Stromal cell of bone marrow (primary cell): Measurements from ENCODE around the gene HOXD9.

Source experiments
- DNase-seq: peaks from one replicate; pipeline ENCODE4 v3.0.0-alpha.2; 2012; ENCODE audit warnings: low read depth

HOXD9 gene

DNA sequence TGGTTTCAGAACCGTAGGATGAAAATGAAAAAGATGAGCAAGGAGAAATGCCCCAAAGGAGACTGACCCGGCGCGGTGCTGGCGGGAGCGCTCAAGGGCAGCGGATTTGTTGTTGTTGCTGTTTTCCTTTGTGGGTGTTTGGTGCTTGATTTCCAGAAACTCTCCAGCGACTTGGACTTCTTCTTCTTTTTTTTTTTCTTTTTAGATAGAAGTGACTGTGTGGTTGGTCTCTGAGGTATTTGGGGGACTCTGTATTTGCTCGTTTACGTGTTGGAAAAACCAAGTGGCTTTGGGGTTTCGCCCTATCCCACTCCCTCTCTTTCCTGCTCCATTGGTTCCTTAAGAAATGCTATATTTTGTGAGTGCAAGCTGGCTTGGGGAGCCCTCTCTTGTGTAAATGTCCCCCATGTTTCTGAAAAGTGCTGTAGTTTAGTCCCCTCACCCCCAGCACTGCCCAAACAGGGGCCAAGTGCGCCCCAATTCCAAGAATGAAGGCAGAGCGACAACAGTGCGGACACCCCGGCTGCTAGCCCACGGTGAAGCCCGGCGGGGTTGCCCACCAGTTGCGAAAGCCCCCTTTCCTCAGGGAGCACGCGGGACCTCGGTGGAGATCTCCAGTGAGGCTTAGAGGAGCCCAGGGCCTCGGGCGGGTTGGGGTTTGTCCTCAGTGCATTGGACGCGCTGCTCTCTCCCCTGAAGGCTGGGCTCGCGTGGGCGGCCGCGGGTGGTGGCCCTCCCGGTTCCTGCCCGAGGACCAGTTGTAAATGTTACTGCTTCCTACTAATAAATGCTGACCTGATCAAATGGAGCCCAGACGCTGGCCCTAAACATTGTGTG is 1.8 kb downstream of the HOXD9 start:
- DNase-seq, result no peak

DNA sequence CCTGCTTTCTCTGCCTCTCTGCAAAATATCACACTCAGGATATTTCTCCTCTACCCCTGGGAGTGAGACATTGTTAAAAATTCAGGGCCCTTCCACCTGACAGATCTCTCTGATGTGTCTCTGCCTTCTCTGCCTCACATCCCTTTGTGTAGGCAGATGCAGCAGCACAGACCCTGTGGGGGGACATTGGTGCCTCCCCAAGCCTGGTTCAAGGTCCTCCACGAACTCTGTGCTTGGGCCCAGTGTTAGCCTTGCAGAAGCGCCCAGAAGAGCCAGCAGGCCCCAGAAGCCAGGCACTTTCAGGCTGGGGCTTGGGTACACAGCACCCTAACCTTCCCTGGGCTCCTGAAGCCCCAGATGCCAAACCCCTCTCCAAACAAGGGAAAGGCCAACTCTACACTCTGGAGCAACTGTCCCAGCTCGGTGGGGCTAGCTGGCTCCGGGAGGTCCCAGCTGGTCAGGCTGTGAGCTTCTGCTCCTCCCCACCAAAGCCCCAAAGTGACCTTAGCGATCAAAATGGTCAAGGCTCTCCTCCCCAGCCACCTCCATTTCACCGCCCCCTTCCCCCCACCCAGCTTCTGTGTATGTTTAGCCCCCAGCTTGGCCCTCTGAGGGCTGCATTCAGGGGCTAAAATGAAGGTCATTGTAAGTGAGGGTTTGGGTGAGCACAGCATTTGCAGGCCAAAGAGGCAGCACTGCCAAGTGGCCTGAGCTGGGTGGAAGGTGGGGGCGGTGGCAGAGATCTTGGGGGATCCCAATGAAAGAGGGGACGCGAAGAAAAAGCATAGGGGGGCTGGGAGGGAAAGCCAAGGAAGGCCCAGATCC is 2.6 kb downstream of the HOXD9 start:
- DNase-seq, result no peak

DNA sequence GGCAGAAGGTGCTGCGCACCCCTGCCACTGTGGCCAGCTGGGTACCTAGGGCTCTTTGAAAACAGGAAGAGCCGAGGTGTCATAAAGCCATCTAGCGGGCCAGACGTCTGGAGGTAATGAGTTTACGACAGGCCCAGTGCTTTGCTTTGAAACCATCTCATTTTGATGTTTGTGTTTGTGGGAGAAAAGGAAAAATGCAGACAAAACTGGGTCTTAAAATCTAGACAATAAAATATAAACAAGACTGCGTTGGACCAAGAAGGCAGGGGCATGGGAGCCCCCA is 3.2 kb downstream of the HOXD9 start:
- DNase-seq, result no peak

DNA sequence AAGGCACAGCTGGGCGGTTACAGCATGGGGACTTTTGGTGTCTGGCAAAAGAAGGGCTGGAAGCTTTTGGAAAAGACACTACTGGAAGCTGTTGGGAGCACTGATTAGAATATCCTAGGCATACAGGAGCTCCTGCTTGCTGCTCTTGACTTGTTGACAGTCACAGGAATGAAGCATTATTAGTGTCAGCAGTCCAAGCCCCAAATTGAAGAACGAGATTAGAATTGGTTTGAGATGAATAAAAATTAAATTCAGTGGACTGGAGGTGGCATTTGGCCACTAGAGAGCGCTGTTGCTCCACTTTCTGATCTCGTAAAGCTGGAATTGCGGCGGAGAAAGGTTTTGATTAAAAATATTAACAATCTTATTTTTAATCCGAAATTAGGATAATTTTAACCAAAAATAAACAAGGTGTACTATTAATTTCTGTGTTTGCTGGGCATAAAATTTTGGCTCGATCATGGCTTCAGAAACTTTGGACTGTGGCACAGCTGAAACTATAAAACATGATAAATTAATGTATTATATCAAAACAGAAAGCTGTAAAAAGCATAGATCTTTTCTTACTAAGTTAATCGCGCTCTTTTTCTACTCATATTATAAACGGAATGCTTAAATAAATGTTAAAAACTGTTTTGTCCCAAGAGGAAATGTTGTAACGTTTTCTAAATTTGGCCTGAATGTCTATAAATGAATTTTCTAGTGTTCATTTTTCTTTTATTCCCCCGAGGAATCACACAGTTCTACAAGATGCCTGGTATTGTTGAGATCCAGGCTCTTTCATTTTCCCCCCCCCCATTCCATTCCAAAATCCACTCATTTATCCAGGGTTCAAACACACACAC is 4.6 kb downstream of the HOXD9 start:
- DNase-seq, result no peak

DNA sequence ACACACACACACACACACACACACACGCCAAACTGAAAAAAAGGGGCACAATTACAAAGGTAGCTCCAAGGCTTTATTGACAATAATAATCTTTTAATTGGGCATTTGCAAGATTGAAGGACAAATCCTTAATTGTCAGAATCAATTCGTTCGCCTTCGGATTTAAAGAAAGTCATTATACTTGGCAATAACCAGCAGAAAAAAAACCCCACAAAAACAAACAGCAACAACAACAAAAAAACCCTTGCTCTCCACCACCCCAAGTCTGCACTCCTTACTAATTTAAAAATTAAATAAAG is 5.2 kb downstream of the HOXD9 start:
- no peak for DNase-seq

DNA sequence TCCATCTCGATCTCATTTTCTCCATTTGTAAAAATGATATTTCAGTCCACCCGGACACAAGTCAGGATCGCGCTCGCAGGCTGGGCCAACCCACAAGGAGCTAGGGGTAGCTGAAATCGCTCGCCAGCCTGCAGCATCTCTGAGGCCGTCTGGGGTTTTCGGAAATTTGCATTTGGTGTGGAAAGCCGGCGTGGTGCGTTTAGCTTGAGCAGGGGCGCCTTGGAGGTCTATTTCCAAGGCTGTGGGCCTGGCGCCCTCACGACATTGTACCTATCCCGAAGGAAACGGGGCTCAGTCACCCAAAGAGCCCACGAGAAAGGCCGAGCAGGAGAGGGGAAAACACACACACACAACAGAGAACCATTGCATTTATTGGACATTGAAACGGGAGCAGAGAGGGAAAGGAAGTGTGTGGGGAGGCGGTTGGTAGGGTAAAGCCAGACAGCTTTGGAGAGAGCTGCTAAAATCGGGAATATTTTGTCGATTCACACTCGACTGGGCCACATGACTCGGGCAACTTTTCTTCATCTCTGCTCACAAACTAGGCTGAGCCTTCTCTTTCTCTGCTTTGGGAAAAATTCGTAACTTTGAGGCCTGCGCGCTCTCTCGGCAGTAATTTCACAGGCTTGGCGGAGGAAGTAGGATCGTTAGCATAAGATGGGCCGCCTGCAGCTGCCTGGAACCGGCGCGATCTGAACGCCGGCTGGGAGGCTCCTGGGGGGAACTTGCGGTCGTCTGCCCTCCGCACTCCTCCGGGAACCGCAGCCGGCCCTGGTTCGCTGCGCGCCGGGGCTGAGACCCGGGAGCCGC is 5.9 kb downstream of the HOXD9 start:
- no peak for DNase-seq

DNA sequence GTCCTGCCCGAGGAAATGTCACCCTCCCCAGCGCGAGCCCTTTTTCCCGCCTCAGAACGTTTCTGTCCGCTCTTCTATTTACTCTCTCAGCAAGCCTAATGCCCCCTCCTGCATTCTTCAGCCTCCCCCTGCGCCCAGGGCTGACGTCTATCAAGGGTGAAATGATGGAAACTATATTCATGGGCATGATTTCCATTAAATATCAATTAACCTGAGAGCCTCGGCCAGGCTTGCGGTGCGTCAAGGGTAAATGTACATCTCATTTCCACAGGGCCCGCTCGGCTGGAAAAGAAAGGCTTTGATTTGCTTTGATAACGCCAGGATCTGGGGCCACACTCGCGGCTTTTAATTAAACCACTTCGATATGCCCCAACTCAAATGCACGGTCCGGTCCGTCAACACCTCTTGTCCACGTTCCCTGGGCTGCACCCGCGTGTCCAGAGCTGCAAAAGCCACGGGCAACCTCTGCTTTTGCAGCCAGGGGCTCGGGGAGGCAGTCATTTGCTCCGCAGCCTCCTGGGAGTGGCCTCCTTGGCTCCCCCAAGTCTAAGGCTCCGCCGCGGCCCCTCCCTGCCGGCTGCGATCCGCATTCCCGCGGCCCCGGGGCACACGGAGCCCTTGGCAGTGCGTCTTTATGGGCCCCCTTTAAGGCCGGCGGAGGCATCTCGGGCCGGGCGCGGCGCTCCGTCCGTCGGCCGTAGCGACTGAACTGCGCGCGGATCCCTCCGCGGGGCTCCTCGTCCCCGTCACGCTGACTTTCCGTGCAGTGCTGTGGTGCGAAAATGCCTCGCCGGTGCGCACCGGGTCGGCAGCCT is 6.7 kb downstream of the HOXD9 start, which contains the start of gene HOXD8:
Gene HOXD8, plus strand, starts transcription at position 724 of the 815 bp plus-strand sequence. CDS start 662 bp downstream, outside the sequence.
- peak; percentile 73 for DNase-seq

DNA sequence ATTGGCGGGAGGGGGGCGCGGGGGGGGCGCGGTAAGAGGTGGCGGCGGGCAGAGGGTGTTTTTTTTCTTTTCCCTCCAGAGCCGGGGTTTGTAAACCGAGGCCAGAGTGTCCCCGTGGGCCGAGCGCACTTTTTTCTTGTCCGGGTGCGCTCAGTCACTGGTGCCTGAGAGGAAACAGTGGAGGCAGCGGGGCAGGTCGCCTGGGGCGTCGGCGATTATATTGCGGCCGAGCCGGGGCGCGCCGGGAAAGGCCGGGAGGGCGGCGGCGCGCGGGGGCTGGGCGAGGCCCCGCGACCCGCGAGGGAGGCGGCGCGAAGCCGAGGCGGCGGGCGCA is 7.3 kb downstream of the HOXD9 start:
- no peak for DNase-seq

DNA sequence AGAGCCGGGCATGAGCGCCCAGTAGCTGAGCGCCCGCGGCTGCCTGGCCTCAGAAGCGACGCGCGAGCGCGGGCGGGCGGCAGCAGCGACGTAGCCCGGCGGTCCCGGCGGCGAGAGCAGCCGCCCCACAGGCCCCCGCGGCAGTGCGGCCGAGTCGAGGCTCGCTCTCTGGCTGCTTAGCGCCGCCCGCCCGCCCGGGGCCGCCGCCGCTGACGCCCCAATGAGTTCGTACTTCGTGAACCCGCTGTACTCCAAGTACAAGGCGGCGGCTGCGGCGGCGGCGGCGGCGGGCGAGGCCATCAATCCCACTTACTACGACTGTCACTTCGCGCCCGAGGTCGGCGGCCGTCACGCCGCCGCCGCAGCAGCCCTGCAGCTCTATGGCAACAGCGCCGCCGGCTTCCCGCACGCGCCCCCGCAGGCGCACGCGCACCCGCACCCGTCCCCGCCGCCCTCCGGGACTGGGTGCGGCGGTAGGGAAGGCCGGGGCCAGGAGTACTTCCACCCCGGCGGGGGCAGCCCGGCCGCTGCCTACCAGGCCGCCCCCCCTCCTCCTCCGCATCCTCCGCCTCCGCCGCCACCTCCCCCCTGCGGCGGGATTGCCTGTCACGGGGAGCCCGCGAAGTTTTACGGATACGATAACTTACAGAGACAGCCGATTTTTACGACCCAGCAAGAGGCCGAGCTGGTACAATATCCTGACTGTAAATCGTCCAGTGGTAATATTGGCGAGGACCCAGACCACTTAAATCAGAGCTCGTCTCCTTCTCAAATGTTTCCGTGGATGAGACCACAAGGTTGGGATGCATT is 7.8 kb downstream of the HOXD9 start:
- DNase-seq, result no peak

DNA sequence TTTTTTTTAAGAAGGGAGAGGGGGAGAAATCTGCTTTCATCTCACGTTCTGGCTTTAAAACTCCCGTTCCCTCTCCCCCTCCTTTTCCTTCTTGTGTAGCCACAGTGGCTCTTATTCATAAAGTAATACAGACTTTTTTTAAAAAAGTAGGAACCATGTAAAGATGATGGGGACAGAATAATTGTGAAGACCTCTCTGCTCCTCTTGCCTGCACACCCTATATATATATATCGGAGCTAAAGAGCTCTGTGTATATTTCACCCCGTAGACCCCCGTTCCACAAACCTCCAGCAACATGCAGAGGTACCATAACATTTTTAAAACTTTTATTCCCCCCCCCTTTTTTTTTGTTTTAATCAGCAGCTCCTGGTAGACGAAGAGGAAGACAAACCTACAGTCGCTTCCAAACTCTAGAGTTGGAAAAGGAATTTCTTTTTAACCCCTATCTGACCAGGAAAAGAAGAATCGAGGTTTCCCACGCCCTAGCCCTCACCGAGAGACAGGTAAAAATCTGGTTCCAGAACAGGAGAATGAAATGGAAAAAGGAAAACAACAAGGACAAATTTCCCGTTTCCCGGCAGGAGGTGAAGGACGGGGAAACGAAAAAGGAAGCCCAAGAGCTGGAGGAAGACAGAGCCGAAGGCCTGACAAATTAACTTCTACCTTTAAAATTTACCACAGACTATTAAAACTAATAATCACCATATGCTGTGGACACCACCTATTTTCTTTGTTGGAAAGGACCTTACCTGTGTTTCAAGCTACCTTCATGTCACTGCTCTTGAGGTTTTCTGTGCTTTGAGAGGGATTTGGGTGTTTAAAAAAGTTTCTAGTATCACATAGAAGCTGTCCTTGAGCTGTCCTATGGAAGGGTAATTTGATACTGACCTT is 8.7 kb downstream of the HOXD9 start:
- DNase-seq, result no peak

DNA sequence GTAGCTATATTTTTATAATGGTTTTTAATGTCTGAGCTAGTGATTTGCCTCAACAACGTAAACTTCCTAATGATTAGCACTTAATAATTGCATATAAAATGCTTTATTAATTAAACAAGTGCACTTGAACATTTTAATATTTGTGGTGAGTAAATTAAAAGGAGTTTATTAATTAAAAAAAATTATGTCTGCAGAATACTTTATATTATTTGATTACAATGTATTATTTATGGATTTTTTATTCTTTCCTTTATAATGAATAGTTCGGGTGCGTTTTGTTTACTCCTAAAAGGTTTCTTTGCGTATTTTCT is 9.3 kb downstream of the HOXD9 start:
- no peak for DNase-seq

DNA sequence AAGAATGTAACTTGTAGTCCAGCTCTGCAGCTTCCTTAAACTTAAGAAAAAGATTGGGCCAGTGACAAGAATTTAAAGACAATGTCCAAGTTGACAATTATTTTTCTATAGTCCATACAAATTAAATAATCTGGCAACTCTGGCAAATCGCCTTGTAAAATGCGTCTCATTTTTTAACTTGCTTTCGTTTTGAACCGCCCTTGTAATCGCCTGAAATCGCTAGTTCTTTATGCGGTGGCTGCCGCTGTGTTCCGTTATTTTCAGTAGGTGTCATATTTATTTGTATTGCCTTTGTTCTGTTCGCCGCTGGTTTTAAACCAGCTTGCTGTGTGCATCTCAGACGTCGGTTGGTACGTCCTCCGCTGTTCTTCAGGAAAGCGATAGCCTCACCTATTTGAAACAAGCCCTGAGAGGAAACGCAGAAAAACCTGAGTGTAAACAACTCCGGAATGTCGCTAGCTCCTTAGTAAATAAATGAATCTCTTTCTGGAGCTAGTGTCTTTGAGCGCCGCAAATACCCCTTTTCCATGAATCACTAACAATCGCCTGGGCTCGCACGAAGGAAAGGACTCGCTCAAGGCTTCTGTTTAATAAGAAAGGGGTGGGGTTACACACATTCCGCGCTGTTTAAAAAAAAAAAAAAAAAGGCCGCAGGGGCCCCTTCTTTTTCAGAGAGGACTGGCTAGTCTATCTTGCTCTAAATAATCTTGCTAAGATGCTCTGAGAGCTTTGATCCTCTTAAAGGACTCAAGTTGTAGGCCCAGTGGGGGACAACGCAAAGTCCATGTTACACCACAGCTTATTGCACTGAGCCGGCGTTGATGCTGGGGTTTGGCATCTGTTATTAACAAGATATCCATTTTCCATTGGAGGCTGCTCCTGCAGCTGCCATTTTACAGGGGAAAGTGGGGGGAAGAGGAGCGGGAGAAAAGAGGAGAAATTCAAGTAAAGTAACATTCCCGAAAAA is 10.0 kb downstream of the HOXD9 start:
- DNase-seq, result no peak

DNA sequence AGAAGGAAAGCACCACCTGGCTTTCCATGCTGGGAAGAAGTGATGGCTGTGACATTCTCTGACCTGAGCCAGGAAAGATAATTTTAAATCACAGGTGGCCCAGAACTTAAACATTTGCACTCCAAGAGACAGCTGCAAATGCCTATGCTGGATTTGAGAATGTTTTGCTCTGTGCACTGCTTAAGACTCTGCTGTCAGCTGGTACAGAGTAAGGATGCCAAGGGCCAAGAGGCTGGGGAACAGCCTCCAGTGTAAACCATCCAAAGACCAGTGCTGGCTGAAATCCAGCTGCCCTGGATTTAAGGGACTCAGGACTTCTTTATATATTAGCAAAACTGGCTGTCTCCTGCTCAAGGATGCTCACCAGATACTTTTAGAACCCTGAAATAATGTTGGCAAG is 10.9 kb downstream of the HOXD9 start:
- DNase-seq, result no peak

DNA sequence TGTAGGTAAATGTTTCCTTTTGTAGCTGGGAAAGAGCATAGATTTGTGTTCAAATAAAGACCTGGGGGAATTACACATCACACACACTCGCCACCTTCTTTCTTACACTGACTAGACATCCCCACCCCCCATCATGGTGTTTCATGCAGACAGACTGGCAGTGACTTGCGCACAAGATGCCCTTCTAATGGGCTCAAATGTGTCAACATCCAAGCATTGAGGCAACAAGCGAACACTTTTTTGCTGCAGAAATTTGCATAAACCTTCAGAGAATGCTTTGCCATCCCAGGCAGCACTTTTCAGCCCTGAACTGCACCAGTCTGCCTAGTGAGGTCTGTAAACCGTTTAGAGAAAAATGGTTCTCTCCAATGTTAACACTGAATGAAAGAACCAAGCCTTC is 11.5 kb downstream of the HOXD9 start:
- DNase-seq, result no peak

DNA sequence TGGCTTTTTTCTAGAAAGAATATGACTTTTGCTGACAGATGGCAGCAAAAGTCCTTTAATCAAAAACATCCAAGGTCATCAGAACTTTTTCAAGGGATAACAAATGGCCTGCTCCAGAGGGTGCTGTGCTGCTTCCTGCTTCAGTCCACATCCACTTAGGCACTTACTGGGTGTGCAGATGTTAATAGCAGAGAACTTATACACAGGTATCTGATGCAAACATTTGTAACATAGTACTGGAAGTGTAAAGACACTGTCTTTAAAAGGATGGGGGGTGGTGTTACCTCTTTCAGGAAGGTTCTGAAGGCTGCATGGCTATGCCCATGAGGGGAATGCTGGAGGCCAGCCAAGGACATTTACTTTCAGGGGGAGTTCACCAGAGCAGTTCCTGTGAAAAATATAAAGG is 12.5 kb downstream of the HOXD9 start:
- DNase-seq, result no peak

DNA sequence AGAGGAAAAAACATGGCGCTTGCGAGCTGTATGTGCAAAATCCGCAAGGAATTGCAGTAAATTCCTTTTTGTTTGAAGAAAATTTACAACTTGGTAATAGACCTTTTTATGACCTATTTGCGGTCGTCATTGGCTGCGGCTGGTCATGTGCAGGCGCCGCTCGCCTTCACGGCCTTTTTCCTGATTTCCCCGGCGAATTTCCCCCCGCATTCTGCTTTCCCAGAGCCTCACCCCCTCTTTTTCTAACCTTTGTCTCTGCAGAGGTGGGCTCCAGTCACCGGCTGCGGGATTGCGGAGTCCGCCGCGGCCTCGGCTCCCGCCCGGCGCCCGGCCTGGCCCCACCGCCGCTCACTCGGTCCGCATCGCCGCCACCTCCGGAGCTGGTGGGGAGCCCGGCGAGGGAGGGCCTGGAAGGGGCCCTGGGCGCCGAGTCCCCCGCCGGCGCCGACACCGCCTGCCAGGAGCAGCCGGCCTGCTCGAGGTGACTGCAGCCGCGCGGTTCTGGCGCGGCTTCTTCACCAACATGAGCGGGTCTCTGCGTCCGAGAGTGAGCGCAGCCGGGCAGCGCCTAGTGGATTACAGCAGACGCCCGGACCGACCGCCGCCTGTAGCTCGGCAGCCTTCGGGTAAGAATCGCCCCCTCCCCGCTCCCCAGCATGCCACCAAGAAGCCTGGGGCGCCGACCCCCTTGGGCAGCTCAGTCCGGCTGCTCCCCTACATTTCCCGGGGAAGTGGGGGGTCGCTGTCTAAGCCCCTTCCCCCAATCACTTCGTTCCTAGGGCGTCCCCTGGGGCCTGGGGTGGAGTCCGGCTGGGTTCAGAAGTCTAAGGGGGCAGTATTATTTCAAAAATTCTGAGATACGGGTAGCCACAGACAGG is 14.1 kb downstream of the HOXD9 start:
- DNase-seq, result no peak

DNA sequence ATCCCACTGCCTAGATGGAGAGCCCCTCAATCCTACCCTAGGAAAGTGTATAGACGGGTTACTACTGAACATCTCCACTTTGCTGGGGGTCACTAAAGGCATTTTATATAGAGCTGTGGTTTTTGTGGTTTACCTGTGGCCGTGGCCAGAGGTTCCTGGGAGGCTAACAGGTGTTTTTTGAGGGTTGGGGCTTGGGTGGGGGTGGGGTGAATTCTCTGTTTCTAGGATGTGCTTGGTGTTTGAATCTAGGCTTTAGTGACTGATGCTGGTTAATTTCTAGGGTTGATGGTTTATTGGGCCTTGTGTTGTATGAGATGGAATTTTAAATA is 14.7 kb downstream of the HOXD9 start:
- no peak for DNase-seq
